OCI-LY7 (cell line): ENCODE data around the gene ZNF799.
"Not testable (repeated sequence)": the region's sequence is repeated elsewhere in the genome, so short reads cannot be mapped to it uniquely, and the experiment has no call there.

ENCODE experiments used
- CTCF ChIP-seq: fragments of 200-600 bp; sonication (generic); conservative IDR thresholded peaks from 2 replicates; pipeline ENCODE4 v1.5.1; 2014; ENCODE audit warnings: mild to moderate bottlenecking, antibody characterized with exemption, low read length, moderate library complexity, mixed read lengths
- EZH2phosphoT487 ChIP-seq: fragments of 200-600 bp; sonication (generic); IDR thresholded peaks from 2 replicates; pipeline ENCODE4 v1.6.1; 2018; ENCODE audit warnings: low read depth, borderline replicate concordance, mild to moderate bottlenecking, mixed run types, antibody characterized with exemption, low read length, moderate library complexity, mixed read lengths

DNA sequence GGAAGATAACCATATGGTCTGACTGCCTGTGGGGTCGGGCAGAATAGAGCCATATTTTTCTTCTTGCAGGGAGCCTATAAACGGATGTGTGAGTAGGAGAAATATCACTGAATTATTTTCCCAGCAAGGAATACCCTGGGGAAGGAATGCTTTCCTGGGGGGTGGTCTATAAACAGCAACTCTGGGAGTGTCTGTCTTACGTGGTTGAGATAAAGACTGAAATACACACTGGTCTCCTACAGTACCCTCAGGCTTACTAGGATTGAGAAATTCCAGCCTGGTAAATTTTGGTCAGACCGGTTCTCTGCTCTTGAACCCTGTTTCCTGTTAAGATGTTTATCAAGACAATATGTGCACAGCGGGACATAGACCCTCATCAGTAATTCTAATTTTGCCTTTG lies 16.2 kb upstream of the ZNF799 start:
- not testable (repeated sequence) for TF ChIP-seq EZH2phosphoT487, CTCF
